ENCODE data around the gene MS4A4E.

- TF ChIP-seq CTCF (conservative IDR thresholded peaks at IDR 0.05) (no peak), EZH2 (IDR thresholded peaks at IDR 0.05; ENCODE audit: low read depth) (no peak)
Measured at GRCh38 chr11:60263402-60263801, 20.5 kb upstream of the MS4A4E start.

Data from PC-9 (cell line).